SKM-1 (cell line): ENCODE data around the gene RHOC.
"Not testable (repeated sequence)": the region's sequence is repeated elsewhere in the genome, so short reads cannot be mapped to it uniquely, and the experiment has no call there.

ENCODE experiments used
- DNase-seq: peaks from one replicate; lab custom pipeline; 2025; ENCODE audit not compliant: unreplicated experiment; lab: John Stamatoyannopoulos, UW

The RHOC gene

GRCh38 chr1:112706505-112707220, at the start of gene RHOC:
RHOC (minus strand) TSS chr1:112707127; CDS start chr1:112703799, 3,328 bp downstream.
- DNase-seq, result peak; percentile 45

GRCh38 chr1:112754116-112754628, 47.2 kb upstream of the RHOC start:
- DNase-seq, result no peak

GRCh38 chr1:112748396-112748795, 41.5 kb upstream of the RHOC start:
- DNase-seq, result no peak

GRCh38 chr1:112744009-112744578, 37.2 kb upstream of the RHOC start:
- no peak for DNase-seq

GRCh38 chr1:112743174-112744008, 36.5 kb upstream of the RHOC start:
- DNase-seq, result no peak

GRCh38 chr1:112737573-112737972, 30.6 kb upstream of the RHOC start:
- DNase-seq, result no peak

- no peak for DNase-seq
Measured at GRCh38 chr1:112735752-112736151, 28.8 kb upstream of the RHOC start.

GRCh38 chr1:112731451-112731850, 24.5 kb upstream of the RHOC start:
- no peak for DNase-seq

- no peak for DNase-seq
Measured at GRCh38 chr1:112729909-112730308, 23.0 kb upstream of the RHOC start.

GRCh38 chr1:112729011-112729410, 22.1 kb upstream of the RHOC start:
- DNase-seq, result not testable (repeated sequence)

GRCh38 chr1:112728306-112728971, 21.5 kb upstream of the RHOC start:
- DNase-seq, result not testable (repeated sequence)

- DNase-seq, result no peak
Measured at GRCh38 chr1:112727716-112728115, 20.8 kb upstream of the RHOC start.

GRCh38 chr1:112724240-112724639, 17.3 kb upstream of the RHOC start:
- not testable (repeated sequence) for DNase-seq

- DNase-seq, result no peak
Measured at GRCh38 chr1:112723511-112723839, 16.5 kb upstream of the RHOC start.

- no peak for DNase-seq
Measured at GRCh38 chr1:112722601-112723510, 15.9 kb upstream of the RHOC start.

GRCh38 chr1:112721966-112722524, 15.1 kb upstream of the RHOC start:
- no peak for DNase-seq

- DNase-seq, result not testable (repeated sequence)
Measured at GRCh38 chr1:112721294-112721693, 14.4 kb upstream of the RHOC start.

- no peak for DNase-seq
Measured at GRCh38 chr1:112720800-112721199, 13.9 kb upstream of the RHOC start.

- DNase-seq, result no peak
Measured at GRCh38 chr1:112719706-112720105, 12.8 kb upstream of the RHOC start.
